MM.1S (cell line): Measurements from ENCODE around the gene LRMDA.

ENCODE experiments used
- DNase-seq: peaks from one replicate; pipeline ENCODE4 v3.0.0-alpha.2; 2015
- H2AFZ ChIP-seq: fragments of 300-600 bp; sonication (generic); 2 replicates; pipeline ENCODE4 v1.6.0; 2016; ENCODE audit warnings: antibody characterized with exemption, low read length
- H3F3A ChIP-seq: fragments of 300-600 bp; sonication (generic); 2 replicates; pipeline ENCODE4 v1.6.1; 2016; ENCODE audit warnings: mild to moderate bottlenecking, antibody characterized with exemption, low read length, moderate library complexity, mixed read lengths; ENCODE audit not compliant: insufficient read depth
- H3K27ac ChIP-seq: fragments of 300-600 bp; sonication (generic); 2 replicates; pipeline ENCODE4 v1.5.1; 2016; ENCODE audit warnings: mild to moderate bottlenecking, low read length
- H3K27me3 ChIP-seq: fragments of 300-600 bp; sonication (generic); replicated peaks from 2 replicates; pipeline ENCODE4 v1.6.0; 2016; ENCODE audit warnings: low read length; ENCODE audit not compliant: insufficient read depth
- H3K36me3 ChIP-seq: fragments of 300-600 bp; sonication (generic); replicated peaks from 2 replicates; pipeline ENCODE4 v1.6.1; 2016; ENCODE audit warnings: mild to moderate bottlenecking, low read length, mixed read lengths; ENCODE audit not compliant: insufficient read depth
- H3K4me1 ChIP-seq: fragments of 300-600 bp; sonication (generic); 2 replicates; pipeline ENCODE4 v1.6.1; 2016; ENCODE audit warnings: low read length, mixed read lengths
- H3K4me2 ChIP-seq: fragments of 300-600 bp; sonication (generic); 2 replicates; pipeline ENCODE4 v1.6.0; 2016; ENCODE audit warnings: low read depth, low read length
- H3K4me3 ChIP-seq: fragments of 300-600 bp; sonication (generic); 2 replicates; pipeline ENCODE4 v1.5.1; 2016; ENCODE audit warnings: low read length, mixed read lengths
- H3K79me2 ChIP-seq: fragments of 300-600 bp; sonication (generic); 2 replicates; pipeline ENCODE4 v1.6.1; 2016; ENCODE audit warnings: mixed run types, low read length, mixed read lengths
- H3K9ac ChIP-seq: fragments of 300-600 bp; sonication (generic); 2 replicates; pipeline ENCODE4 v1.6.1; 2016; ENCODE audit warnings: low read length, mixed read lengths
- H3K9me2 ChIP-seq: fragments of 300-600 bp; sonication (generic); replicated peaks from 2 replicates; pipeline ENCODE4 v1.6.1; 2016; ENCODE audit warnings: mild to moderate bottlenecking, low read length, mixed read lengths; ENCODE audit not compliant: insufficient read depth
- H3K9me3 ChIP-seq: fragments of 300-600 bp; sonication (generic); replicated peaks from 2 replicates; pipeline ENCODE4 v1.6.1; 2016; ENCODE audit warnings: mild to moderate bottlenecking, low read length, mixed read lengths; ENCODE audit not compliant: insufficient read depth
- H4K20me1 ChIP-seq: fragments of 300-600 bp; sonication (generic); 2 replicates; pipeline ENCODE4 v1.6.1; 2016; ENCODE audit warnings: mild to moderate bottlenecking, low read length, moderate library complexity, mixed read lengths; ENCODE audit not compliant: insufficient read depth
- CTCF ChIP-seq: fragments of 300-600 bp; sonication (generic); IDR thresholded peaks from 2 replicates; pipeline ENCODE4 v1.5.1; 2016; ENCODE audit warnings: antibody characterized with exemption, low read length, mixed read lengths
- EZH2 ChIP-seq: fragments of 300-600 bp; sonication (generic); optimal IDR thresholded peaks from 2 replicates; pipeline ENCODE3; 2017; ENCODE audit warnings: low read depth, mild to moderate bottlenecking, antibody characterized with exemption, low read length, mixed read lengths
- EZH2phosphoT487 ChIP-seq: fragments of 300-600 bp; sonication (generic); IDR thresholded peaks from 2 replicates; pipeline ENCODE4 v1.6.1; 2018; ENCODE audit warnings: antibody characterized with exemption, low read length

LRMDA gene

GRCh38 chr10:75638752-75639151, 207.3 kb downstream of the LRMDA start:
- Histone ChIP-seq H3K36me3 (no peaks in the 10 kb centered on the region), H3K9ac (no peak overlapping the region), H2AFZ (no peak overlapping the region), H3K4me3 (no peak overlapping the region), H3K79me2 (no peaks in the 10 kb centered on the region), H3K4me2 (no peak overlapping the region), H4K20me1 (no peaks in the 10 kb centered on the region), H3K27me3 (no peaks in the 10 kb centered on the region), H3K9me3 (no peaks in the 10 kb centered on the region), H3F3A (no peaks in the 10 kb centered on the region), H3K27ac (no peak overlapping the region), H3K4me1 (no peaks in the 10 kb centered on the region), H3K9me2 (no peaks in the 10 kb centered on the region)
- TF ChIP-seq EZH2 (no peak), EZH2phosphoT487 (no peak), CTCF (no peak)
- DNase-seq: no peak

DNA sequence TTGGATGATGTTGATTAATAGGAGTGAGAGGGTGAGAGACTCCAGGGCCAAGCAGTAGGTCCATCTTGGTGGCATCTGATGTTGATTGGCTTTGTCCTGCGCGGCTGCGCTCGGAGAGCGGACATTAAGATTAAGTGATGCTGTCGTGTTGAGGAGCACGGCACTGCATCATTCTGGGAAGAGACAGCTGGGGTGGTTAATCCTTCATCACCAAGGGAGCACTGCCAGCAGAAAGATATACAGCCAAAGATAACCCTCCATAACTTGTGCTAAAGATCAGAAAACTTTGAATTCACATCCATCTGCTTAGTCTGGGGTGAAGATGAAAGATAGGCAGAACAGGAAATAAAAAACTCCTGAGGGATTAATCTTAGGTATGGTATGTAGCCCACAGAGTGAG, 208.3 kb downstream of the LRMDA start:
- H3K9me3 ChIP-seq: no peaks in the 10 kb centered on the region
- H3K79me2 ChIP-seq: no peaks in the 10 kb centered on the region
- TF ChIP-seq EZH2phosphoT487 (no peak), EZH2 (no peak), CTCF (no peak)
- DNase-seq: no peak
- H2AFZ ChIP-seq: no peak overlapping the region
- no peak overlapping the region for H3K9ac ChIP-seq
- H3K4me3 ChIP-seq: no peak overlapping the region
- no peaks in the 10 kb centered on the region for H4K20me1 ChIP-seq
- no peaks in the 10 kb centered on the region for H3F3A ChIP-seq
- H3K9me2 ChIP-seq: no peaks in the 10 kb centered on the region
- H3K36me3 ChIP-seq: no peaks in the 10 kb centered on the region
- no peak overlapping the region for H3K4me2 ChIP-seq
- no peak overlapping the region for H3K27ac ChIP-seq
- H3K27me3 ChIP-seq: no peaks in the 10 kb centered on the region
- no peaks in the 10 kb centered on the region for H3K4me1 ChIP-seq

DNA sequence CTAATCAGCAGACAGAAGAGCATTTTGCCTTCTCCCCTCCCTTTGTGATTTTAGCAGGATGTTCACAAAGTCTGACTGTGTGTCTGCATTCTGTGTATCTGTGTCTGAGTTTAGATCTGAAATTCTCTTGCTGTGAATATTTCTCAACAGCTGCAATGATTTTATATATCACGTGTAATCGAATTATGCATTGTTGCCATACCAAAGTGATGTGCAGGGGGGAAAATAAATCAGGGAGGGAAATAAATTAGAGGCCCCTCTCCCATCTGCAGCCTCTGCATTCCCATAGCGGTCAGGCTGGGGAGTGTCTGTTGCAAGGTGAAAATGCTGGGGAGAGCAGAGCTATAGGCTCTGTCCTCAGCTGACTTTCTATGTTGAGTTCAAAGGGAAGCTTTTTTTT, 209.0 kb downstream of the LRMDA start:
- Histone ChIP-seq H3K27ac (no peak overlapping the region), H3F3A (no peaks in the 10 kb centered on the region), H2AFZ (no peak overlapping the region), H3K4me3 (no peak overlapping the region), H3K79me2 (no peaks in the 10 kb centered on the region), H3K9me3 (no peaks in the 10 kb centered on the region), H3K4me1 (no peaks in the 10 kb centered on the region), H3K9ac (no peak overlapping the region), H3K4me2 (no peak overlapping the region), H4K20me1 (no peaks in the 10 kb centered on the region), H3K9me2 (no peaks in the 10 kb centered on the region), H3K27me3 (no peaks in the 10 kb centered on the region), H3K36me3 (no peaks in the 10 kb centered on the region)
- DNase-seq: no peak
- TF ChIP-seq CTCF (no peak), EZH2phosphoT487 (no peak), EZH2 (no peak)
